Smooth muscle cell (in vitro differentiated cells): ENCODE results near the gene FAM241A. TPM values are rescaled to one million over a fixed set of nuclear protein-coding genes. Genes with fewer than 3 reads are reported as not detected.
A peak's percentile ranks its signal among the peaks of the same experiment; 100 is the strongest.
"Not testable (repeated sequence)": the region's sequence is repeated elsewhere in the genome, so short reads cannot be mapped to it uniquely, and the experiment has no call there.

Experiments used
- DNase-seq: peaks from one replicate; lab custom pipeline; 2025; ENCODE audit not compliant: unreplicated experiment; lab: John Stamatoyannopoulos, UW
- H2AFZ ChIP-seq: fragments of 200-600 bp; sonication (generic); 2 replicates; pipeline ENCODE4 v1.6.0; 2016; ENCODE audit warnings: antibody characterized with exemption, low read depth, mild to moderate bottlenecking
- H3F3A ChIP-seq: fragments of 200-600 bp; sonication (generic); 2 replicates; pipeline ENCODE4 v1.6.0; 2017; ENCODE audit warnings: antibody characterized with exemption, low read depth
- H3K27ac ChIP-seq: fragments of 200-600 bp; sonication (generic); 2 replicates; pipeline ENCODE4 v1.5.1; 2016; ENCODE audit warnings: low read depth, mild to moderate bottlenecking
- H3K27me3 ChIP-seq: fragments of 200-600 bp; sonication (generic); 2 replicates; pipeline ENCODE4 v1.6.1; 2016; ENCODE audit warnings: low read depth, mild to moderate bottlenecking
- H3K36me3 ChIP-seq: fragments of 200-600 bp; sonication (generic); 2 replicates; pipeline ENCODE4 v1.5.1; 2016; ENCODE audit warnings: low read depth
- H3K4me1 ChIP-seq: fragments of 200-600 bp; sonication (generic); 2 replicates; pipeline ENCODE4 v1.5.1; 2016; ENCODE audit warnings: low read depth
- H3K4me2 ChIP-seq: fragments of 200-600 bp; sonication (generic); 2 replicates; pipeline ENCODE4 v1.6.0; 2016; ENCODE audit warnings: mild to moderate bottlenecking
- H3K4me3 ChIP-seq: fragments of 200-600 bp; sonication (generic); 2 replicates; pipeline ENCODE4 v1.5.1; 2016; ENCODE audit warnings: mild to moderate bottlenecking
- H3K79me2 ChIP-seq: fragments of 200-600 bp; sonication (generic); 2 replicates; pipeline ENCODE4 v1.6.0; 2016; ENCODE audit warnings: low read depth, mild to moderate bottlenecking
- H3K9ac ChIP-seq: fragments of 200-600 bp; sonication (generic); 2 replicates; pipeline ENCODE4 v1.6.0; 2016; ENCODE audit warnings: low read depth
- H3K9me3 ChIP-seq: fragments of 200-600 bp; sonication (generic); replicated peaks from 2 replicates; pipeline ENCODE4 v1.5.1; 2016; ENCODE audit warnings: low read depth
- H4K20me1 ChIP-seq: fragments of 200-600 bp; sonication (generic); 2 replicates; pipeline ENCODE4 v1.6.0; 2016; ENCODE audit warnings: low read depth
- WGBS: methylation state at CpG from one replicate; pipeline ENCODE4 v1.1.7; 2016; ENCODE audit warnings: low lambda C conversion rate; 5-methylcytosine and 5-hydroxymethylcytosine counted together
- polyA plus RNA-seq: library from polyadenylated mRNA; unstranded; fragments of >200 nt; fragmentation: Nextera tagmentation; extraction: Ambion mirVana; gene quantifications from 2 replicates; pipeline ENCODE4 v1.2.1, GENCODE V29; 2016
- total RNA-seq: library from RNA; depleted of rRNA; stranded (reverse); fragments of >200 nt; gene quantifications from 2 replicates; pipeline ENCODE4 v1.2.3, GENCODE V29; 2014
- TF ChIP-seq, protein P1 (sequence below): fragments of 200-600 bp; sonication (generic); IDR thresholded peaks from 2 replicates; pipeline ENCODE4 v1.5.1; 2017; ENCODE audit warnings: borderline replicate concordance, mild to moderate bottlenecking, antibody characterized with exemption; ENCODE audit not compliant: insufficient read depth, poor library complexity, severe bottlenecking

FAM241A gene
- total and polyA plus RNA-seq, 2 experiments from 2014 or later, result 0.19 to 0.27 TPM

DNA sequence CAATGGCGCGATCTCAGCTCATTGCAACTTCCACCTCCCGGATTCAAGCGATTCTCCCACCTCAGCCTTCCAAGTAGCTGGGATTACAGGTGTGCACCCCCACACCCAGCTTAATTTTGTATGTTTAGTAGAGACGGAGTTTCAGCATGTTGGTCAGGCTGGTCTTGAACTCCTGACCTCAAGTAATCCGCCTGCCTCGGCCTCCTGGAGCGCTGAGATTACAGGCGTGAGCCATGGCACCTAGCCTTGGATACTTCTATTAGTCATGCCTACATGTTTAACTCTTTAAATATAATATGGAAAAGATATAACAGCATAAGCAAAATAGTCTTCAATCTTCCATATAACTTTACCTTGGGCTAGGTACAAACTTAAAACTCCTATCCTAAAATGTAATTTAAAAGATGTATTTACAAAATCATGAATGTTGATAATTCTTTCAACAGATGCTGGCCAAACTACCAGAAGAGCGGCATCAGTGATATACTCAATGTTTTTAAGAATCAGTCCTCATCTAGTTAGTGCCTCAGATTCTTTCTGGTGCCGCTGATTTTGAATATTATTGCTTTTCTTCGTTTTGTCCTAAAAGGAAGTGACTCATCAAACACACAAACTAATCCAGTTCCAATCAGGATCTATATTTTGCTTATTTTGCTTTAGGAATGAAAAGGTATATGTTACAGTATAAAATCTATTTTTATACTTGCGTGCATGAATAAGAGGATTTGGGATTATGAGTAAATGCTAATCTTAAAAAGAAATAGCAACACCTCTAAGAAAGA is 23.7 kb downstream of the FAM241A start:
- DNase-seq, result no peak
- no peak overlapping the region for H3K9ac ChIP-seq
- 92% methylated on average over 13 of the region's 13 CpGs for WGBS
- no peak overlapping the region for H2AFZ ChIP-seq
- H3F3A ChIP-seq, result no peaks in the 10 kb centered on the region
- no peak overlapping the region for H3K4me3 ChIP-seq
- H3K4me2 ChIP-seq, result no peak overlapping the region
- TF ChIP-seq, protein P1, sequence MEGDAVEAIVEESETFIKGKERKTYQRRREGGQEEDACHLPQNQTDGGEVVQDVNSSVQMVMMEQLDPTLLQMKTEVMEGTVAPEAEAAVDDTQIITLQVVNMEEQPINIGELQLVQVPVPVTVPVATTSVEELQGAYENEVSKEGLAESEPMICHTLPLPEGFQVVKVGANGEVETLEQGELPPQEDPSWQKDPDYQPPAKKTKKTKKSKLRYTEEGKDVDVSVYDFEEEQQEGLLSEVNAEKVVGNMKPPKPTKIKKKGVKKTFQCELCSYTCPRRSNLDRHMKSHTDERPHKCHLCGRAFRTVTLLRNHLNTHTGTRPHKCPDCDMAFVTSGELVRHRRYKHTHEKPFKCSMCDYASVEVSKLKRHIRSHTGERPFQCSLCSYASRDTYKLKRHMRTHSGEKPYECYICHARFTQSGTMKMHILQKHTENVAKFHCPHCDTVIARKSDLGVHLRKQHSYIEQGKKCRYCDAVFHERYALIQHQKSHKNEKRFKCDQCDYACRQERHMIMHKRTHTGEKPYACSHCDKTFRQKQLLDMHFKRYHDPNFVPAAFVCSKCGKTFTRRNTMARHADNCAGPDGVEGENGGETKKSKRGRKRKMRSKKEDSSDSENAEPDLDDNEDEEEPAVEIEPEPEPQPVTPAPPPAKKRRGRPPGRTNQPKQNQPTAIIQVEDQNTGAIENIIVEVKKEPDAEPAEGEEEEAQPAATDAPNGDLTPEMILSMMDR, result no peak
- peaks cover 3% of the 10 kb centered on the region for H3K4me1 ChIP-seq
- H3K27me3 ChIP-seq, result no peaks in the 10 kb centered on the region
- peak overlapping the region; percentile 28 for H3K27ac ChIP-seq
- no peaks in the 10 kb centered on the region for H3K79me2 ChIP-seq
- H4K20me1 ChIP-seq, result no peaks in the 10 kb centered on the region
- no peaks in the 10 kb centered on the region for H3K9me3 ChIP-seq
- H3K36me3 ChIP-seq, result no peaks in the 10 kb centered on the region

DNA sequence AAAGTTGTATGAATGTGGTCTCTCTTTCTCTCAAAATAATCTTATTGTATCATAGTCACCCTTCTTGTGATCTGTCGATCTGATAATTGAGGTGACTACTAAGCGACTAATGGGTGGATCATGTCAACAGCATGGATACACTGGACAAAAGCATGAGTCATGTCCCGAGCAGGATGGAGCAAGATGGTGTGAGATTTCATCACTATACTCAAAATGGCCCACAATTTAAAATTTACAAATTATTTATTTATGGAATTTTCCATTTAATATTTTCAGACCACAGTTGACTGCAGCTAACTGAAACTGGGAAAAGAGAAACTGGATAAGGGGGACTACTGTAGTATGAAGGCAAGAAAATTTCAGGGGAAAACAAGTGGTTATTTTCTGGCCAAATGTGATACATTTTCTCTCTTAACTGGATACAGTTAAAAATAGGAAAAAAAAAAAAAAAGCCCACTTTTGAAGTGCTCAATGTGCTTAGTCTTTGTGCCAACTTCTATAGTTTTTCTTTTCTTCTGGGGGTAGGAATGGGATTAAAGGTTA is 25.3 kb downstream of the FAM241A start:
- Histone ChIP-seq H3K79me2 (no peaks in the 10 kb centered on the region), H3K36me3 (no peaks in the 10 kb centered on the region), H3K4me2 (peak overlapping the region; percentile 15), H3K9me3 (no peaks in the 10 kb centered on the region), H3K4me1 (peaks cover 3% of the 10 kb centered on the region), H3K27ac (peak overlapping the region; percentile 72), H2AFZ (peak overlapping the region; percentile 36), H3F3A (no peaks in the 10 kb centered on the region), H3K4me3 (no peak overlapping the region), H4K20me1 (no peaks in the 10 kb centered on the region), H3K9ac (peak overlapping the region; percentile 35), H3K27me3 (no peaks in the 10 kb centered on the region)
- TF ChIP-seq, protein P1, result no peak
- WGBS, result 43% methylated on average over 3 of the region's 3 CpGs
- DNase-seq, result no peak

DNA sequence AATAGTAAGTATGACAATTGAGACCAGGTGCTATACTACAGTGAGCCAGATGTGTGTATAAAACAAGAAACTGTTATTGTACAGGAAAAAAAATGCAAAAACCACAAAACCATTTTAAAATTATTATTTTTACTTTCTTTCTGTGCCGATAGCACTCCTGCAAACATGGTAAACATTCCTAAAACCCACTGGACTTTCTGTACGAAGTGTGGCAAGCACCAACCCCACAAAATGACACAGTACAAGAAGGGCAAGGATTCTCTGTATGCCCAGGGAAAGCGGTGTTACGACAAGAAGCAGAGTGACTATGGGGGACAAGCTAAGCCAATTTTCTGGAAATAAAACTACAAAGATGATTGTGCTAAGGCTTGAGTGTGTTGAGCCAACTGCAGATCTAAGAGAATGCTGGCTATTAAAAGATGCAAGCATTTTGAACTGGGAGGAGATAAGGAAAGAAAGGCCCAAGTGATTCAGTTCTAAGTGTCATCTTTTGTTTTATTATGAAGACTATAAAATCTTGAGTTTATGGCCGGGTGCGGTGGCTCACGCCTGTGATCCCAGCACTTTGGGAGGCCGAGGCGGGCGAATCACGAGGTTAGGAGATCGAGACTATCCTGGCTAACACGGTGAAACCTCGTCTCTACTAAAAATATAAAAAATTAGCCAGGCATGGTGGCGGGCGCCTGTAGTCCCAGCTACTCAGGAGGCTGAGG is 26.0 kb downstream of the FAM241A start:
- peak overlapping the region; percentile 35 for H3K9ac ChIP-seq
- H3K36me3 ChIP-seq, H3F3A ChIP-seq, H3K4me3 ChIP-seq, H3K79me2 ChIP-seq, DNase-seq, H3K9me3 ChIP-seq, H3K4me1 ChIP-seq, H3K27me3 ChIP-seq, H4K20me1 ChIP-seq: not testable (repeated sequence)
- peak overlapping the region; percentile 72 for H3K27ac ChIP-seq
- peak overlapping the region; percentile 15 for H3K4me2 ChIP-seq
- peak overlapping the region; percentile 36 for H2AFZ ChIP-seq
- 93% methylated on average over 16 of the region's 16 CpGs for WGBS

DNA sequence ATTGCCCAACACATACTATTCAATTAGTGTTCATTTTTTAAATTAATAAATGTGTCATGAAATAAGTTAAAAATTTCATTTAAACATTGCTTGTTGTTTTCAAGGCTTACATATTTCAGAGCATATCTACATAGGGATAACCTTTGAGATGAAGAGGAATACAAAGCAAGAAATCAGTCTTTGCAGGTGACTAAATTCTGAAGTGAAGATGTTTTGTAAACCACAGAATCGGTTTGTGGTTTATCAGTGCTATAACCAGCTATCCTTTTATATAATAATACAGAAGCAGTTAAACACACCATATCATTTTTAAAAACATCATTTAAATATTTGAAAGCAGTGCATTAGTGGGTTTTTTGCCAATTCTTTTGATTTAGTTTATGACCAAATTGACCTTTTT is 26.9 kb downstream of the FAM241A start:
- Histone ChIP-seq H3K9ac (no peak overlapping the region), H3K27ac (no peak overlapping the region), H2AFZ (no peak overlapping the region), H3K4me1 (peaks cover 3% of the 10 kb centered on the region), H3K27me3 (no peaks in the 10 kb centered on the region), H3K4me3 (no peak overlapping the region), H3K4me2 (no peak overlapping the region), H3K36me3 (no peaks in the 10 kb centered on the region), H3K79me2 (no peaks in the 10 kb centered on the region), H3K9me3 (no peaks in the 10 kb centered on the region), H4K20me1 (no peaks in the 10 kb centered on the region), H3F3A (no peaks in the 10 kb centered on the region)
- WGBS, result 98% methylated on average over 1 of the region's 1 CpG
- TF ChIP-seq, protein P1, result no peak
- no peak for DNase-seq
